ENCODE results near the gene SLC35E4. TPM values are rescaled to one million over a fixed set of nuclear protein-coding genes. Genes with fewer than 3 reads are reported as not detected.

SLC35E4 gene
- polyA plus RNA-seq, 1 of the 3 experiments (the other 2 are of a cell fraction): 2.8 TPM

GRCh38 chr22:30605449-30606110 is 30.0 kb upstream of the SLC35E4 start (continued):
- TF ChIP-seq ZBTB33 (IDR thresholded peaks at IDR 0.05; ENCODE audit: borderline replicate concordance, low read depth) (no peak), IRF3 (IDR thresholded peaks at IDR 0.05; ENCODE audit: low read depth, low read length) (no peak), RCOR1 (IDR thresholded peaks at IDR 0.05; ENCODE audit: low read length) (no peak), NRF1 (IDR thresholded peaks at IDR 0.05; ENCODE audit: low read depth, low read length) (no peak), POLR2AphosphoS5 (IDR thresholded peaks at IDR 0.05; ENCODE audit: low read depth, low read length) (no peak), TEAD4 (IDR thresholded peaks at IDR 0.05; ENCODE audit: borderline replicate concordance, insufficient read depth) (no peak), FOXM1 (IDR thresholded peaks at IDR 0.05; ENCODE audit: low read depth) (no peak), FOXJ3 (CRISPR knock-in tag; IDR thresholded peaks at IDR 0.05) (no peak), TCF12 (IDR thresholded peaks at IDR 0.05) (no peak), REST (IDR thresholded peaks at IDR 0.05; ENCODE audit: low read depth, low read length) (no peak), CTCF (IDR thresholded peaks at IDR 0.05) (peak; percentile 75), MEF2A (IDR thresholded peaks at IDR 0.05; ENCODE audit: borderline replicate concordance, low read depth) (no peak), EP300 (IDR thresholded peaks at IDR 0.05; ENCODE audit: borderline replicate concordance in 1 of 2, low read depth in 1 of 2, low read length in 1 of 2) (no peak), FOSL2 (IDR thresholded peaks at IDR 0.05; ENCODE audit: borderline replicate concordance, low read depth) (no peak), TAF1 (IDR thresholded peaks at IDR 0.05; ENCODE audit: borderline replicate concordance, low read depth, low read length) (no peak), YY1 (IDR thresholded peaks at IDR 0.05; ENCODE audit: low read depth) (no peak), RFX5 (IDR thresholded peaks at IDR 0.05; ENCODE audit: low read length) (no peak), CHD2 (IDR thresholded peaks at IDR 0.05; ENCODE audit: low read length, partially characterized antibody) (no peak), SIN3A (IDR thresholded peaks at IDR 0.05; ENCODE audit: borderline replicate concordance, low read depth, low read length) (no peak), PBX3 (IDR thresholded peaks at IDR 0.05) (no peak)
